Lower lobe of right lung (tissue), 2 donors: ENCODE results near the gene RSF1. TPM values are rescaled to one million over a fixed set of nuclear protein-coding genes. Genes with fewer than 3 reads are reported as not detected.

ENCODE experiments used
- ATAC-seq, 2 donors: fragments of 200-7000 bp; cut with Tn5 transposase; one replicate each; pipeline ENCODE4 v1.9.1; 2020 to 2022; ENCODE audit warnings: mild to moderate bottlenecking in 2 of 2, moderate library complexity in 2 of 2
- DNase-seq: peaks from one replicate; pipeline ENCODE4 v3.0.0-alpha.2; 2020
- H3K27ac ChIP-seq: fragments of 200-600 bp; one replicate; pipeline ENCODE4 v1.8.0; 2022
- H3K27me3 ChIP-seq: fragments of 200-600 bp; one replicate; pipeline ENCODE4 v1.8.0; 2022; ENCODE audit warnings: low read depth
- H3K36me3 ChIP-seq: fragments of 200-600 bp; one replicate; pipeline ENCODE4 v1.8.0; 2022; ENCODE audit warnings: mild to moderate bottlenecking
- H3K4me1 ChIP-seq: fragments of 200-600 bp; one replicate; pipeline ENCODE4 v1.8.0; 2022
- H3K4me3 ChIP-seq: fragments of 200-600 bp; one replicate; pipeline ENCODE4 v1.8.0; 2022; ENCODE audit warnings: mild to moderate bottlenecking
- H3K9me3 ChIP-seq: fragments of 200-600 bp; one replicate; pipeline ENCODE4 v1.8.0; 2022
- intact Hi-C: fragments of 100-400 bp; cut with DNase I; formaldehyde crosslinking; loops from one replicate; pipeline ENCODE4 v1.11.0; 2022
- total RNA-seq: library from RNA; stranded (reverse); fragmentation: NEBNext Ultra II Directional; extraction: Animal tissue kit (Norgen Biotek cat#: 25700); gene quantifications from one replicate; pipeline ENCODE4 v1.2.1, GENCODE V29; 2021
- TF ChIP-seq, protein P1 (sequence below): fragments of 200-600 bp; IDR thresholded peaks from one replicate; pipeline ENCODE4 v1.8.0; 2022; ENCODE audit warnings: antibody characterized with exemption, mild to moderate bottlenecking
- donor health status: DM: no; HTN: yes; CAD: no; lungs with severe emphysema.

The RSF1 gene
- total RNA-seq, 1 donor from 2014 or later, result 59.6 TPM

DNA sequence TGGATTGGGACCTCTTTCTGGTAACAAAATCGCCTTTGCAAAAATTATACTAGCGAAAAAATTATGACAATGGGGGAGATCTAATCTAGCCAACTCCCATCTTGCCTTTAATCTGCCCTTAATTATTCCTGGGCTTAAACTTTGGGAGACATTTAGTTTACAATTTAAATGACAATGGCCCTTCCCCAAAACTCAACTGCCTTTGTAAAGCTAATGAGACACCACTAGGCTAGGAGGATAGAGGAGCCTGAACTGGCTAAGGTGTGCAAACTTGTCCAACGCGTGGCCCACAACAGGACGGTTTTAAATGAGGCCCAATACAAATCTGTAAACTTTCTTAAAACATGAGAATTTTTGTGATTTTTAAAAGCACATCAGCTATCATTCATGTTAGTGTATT, 67.3 kb downstream of the RSF1 start:
- TF ChIP-seq, protein P1, sequence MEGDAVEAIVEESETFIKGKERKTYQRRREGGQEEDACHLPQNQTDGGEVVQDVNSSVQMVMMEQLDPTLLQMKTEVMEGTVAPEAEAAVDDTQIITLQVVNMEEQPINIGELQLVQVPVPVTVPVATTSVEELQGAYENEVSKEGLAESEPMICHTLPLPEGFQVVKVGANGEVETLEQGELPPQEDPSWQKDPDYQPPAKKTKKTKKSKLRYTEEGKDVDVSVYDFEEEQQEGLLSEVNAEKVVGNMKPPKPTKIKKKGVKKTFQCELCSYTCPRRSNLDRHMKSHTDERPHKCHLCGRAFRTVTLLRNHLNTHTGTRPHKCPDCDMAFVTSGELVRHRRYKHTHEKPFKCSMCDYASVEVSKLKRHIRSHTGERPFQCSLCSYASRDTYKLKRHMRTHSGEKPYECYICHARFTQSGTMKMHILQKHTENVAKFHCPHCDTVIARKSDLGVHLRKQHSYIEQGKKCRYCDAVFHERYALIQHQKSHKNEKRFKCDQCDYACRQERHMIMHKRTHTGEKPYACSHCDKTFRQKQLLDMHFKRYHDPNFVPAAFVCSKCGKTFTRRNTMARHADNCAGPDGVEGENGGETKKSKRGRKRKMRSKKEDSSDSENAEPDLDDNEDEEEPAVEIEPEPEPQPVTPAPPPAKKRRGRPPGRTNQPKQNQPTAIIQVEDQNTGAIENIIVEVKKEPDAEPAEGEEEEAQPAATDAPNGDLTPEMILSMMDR, result no peak
- intact Hi-C loops, result no loop called here
- H3K27ac ChIP-seq, result no peak overlapping the region
- no peaks in the 10 kb centered on the region for H3K27me3 ChIP-seq
- ATAC-seq (no peak), DNase-seq (no peak)
- H3K36me3 ChIP-seq, result peaks cover 15% of the 10 kb centered on the region
- H3K4me1 ChIP-seq, result peaks cover 14% of the 10 kb centered on the region
- no peaks in the 10 kb centered on the region for H3K9me3 ChIP-seq
- no peak overlapping the region for H3K4me3 ChIP-seq

DNA sequence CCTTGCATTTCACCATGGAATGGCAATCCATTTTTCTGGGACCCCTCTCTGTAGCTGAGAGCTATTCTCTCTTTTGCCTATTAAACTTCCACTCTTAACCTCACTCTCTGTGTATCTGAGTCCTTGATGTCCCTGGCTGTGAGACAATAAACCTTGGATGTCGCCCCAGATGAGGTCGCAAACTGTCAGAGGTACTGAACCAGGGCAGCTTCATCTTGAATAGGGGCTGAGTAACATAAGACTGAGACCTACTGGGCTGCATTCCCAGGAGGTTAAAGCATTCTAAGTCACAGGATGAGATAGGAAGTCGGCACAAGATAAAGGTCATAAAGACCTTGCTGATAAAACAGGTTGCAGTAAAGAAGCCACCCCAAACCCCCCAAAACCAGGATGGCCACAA, 68.0 kb downstream of the RSF1 start:
- H3K27ac ChIP-seq, result no peak overlapping the region

GRCh38 chr11:77750394-77751156, 69.9 kb downstream of the RSF1 start:
- ATAC-seq (no peak), DNase-seq (no peak)
- H3K27me3 ChIP-seq, result no peaks in the 10 kb centered on the region
- H3K27ac ChIP-seq, result no peak overlapping the region
- H3K36me3 ChIP-seq, result peaks cover 15% of the 10 kb centered on the region
- no peaks in the 10 kb centered on the region for H3K9me3 ChIP-seq
- intact Hi-C loops, result no loop called here
- peaks cover 14% of the 10 kb centered on the region for H3K4me1 ChIP-seq
- TF ChIP-seq, protein P1, result no peak
- no peak overlapping the region for H3K4me3 ChIP-seq

More for the DNA sequence above, 68.0 kb downstream of the RSF1 start:
- intact Hi-C loops, result no loop called here
- DNase-seq (no peak), ATAC-seq (no peak)
- Histone ChIP-seq H3K4me3 (no peak overlapping the region), H3K36me3 (peaks cover 15% of the 10 kb centered on the region), H3K9me3 (no peaks in the 10 kb centered on the region), H3K27me3 (no peaks in the 10 kb centered on the region), H3K4me1 (peaks cover 14% of the 10 kb centered on the region)
- TF ChIP-seq, protein P1, result no peak

DNA sequence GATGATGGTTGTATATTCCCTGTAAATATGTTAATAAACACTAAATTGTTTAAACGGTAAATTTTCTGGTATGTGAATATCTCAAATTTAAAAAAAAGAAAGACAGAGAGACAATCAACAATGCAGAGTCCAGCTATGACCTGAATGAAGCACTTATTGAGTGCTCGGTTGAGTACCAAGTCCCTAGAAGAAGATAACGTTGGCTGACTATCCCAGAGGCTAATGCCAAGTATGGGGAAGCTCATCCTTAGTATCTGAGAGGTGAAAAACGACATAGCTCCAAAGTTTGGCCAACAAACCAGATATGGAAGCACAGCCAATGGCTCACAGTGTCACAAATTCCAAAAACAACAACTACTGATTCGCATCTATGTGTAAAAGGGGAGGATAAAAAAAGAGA, 71.3 kb downstream of the RSF1 start:
- Histone ChIP-seq H3K27ac (no peak overlapping the region), H3K4me1 (peaks cover 14% of the 10 kb centered on the region), H3K36me3 (peaks cover 2% of the 10 kb centered on the region), H3K9me3 (no peaks in the 10 kb centered on the region), H3K4me3 (no peak overlapping the region), H3K27me3 (no peaks in the 10 kb centered on the region)
- DNase-seq (no peak), ATAC-seq (no peak)
- intact Hi-C loops, result no loop called here
- TF ChIP-seq, protein P1, result no peak

GRCh38 chr11:77748266-77748665, 72.3 kb downstream of the RSF1 start:
- no peak overlapping the region for H3K4me3 ChIP-seq
- no peak overlapping the region for H3K27ac ChIP-seq
- ATAC-seq (no peak), DNase-seq (no peak)
- no peaks in the 10 kb centered on the region for H3K27me3 ChIP-seq
- H3K4me1 ChIP-seq, result peaks cover 14% of the 10 kb centered on the region
- no peaks in the 10 kb centered on the region for H3K36me3 ChIP-seq
- H3K9me3 ChIP-seq, result no peaks in the 10 kb centered on the region
- TF ChIP-seq, protein P1, result no peak
- intact Hi-C loops, result no loop called here
